ENCODE data around the gene CDH22.

DNA sequence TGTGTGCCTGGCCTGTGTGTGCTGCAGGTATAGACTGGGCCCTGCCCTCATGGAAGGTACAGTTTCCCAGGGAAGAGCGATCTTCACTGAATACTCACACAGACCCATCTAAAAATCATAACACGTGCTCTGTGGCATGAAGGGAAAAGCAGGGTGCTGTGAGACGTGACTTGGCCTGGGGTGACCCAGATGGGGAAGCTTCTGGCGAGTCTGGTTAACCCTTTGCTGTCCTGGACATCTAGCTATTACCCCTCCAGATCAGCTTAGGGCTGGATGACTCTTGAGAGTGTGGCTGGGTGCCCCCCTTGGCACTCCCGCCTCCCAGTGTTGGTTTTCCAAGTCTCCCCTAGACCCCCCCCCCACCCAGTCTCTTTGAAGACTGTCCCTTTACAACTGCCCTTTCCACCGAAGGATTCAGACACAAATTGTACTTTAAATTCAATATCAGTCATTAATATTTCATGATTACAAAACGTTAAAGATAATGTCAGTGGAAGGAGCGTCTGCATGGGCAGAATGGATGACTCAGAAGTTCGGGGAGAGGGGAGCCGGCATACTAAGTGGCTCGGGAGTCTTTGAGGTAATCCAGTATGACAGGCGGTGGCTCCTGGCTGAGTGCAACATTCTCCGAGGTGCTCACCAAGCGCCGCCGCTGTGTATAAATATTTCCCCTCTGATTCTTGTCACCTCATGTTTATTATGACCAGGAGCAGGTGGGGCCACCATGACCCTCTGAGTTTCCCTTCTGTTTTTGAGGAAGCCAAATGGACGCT lies 112.8 kb downstream of the CDH22 start:
- no peak for TF ChIP-seq TAF1 (IDR thresholded peaks at IDR 0.05; ENCODE audit: low read depth)
- no peak for TF ChIP-seq RAD21 (IDR thresholded peaks at IDR 0.05; ENCODE audit: low read depth)
- no peak for TF ChIP-seq EGR1 (IDR thresholded peaks at IDR 0.05)
